Cardiac fibroblast (primary cell): ENCODE measurements around the gene DFFB.

Source experiments
- DNase-seq, 2 donors: peaks; one replicate each; pipeline versions ENCODE4 v3.0.0 to v3.0.0-alpha.2; 2010; ENCODE audit warnings: low read depth in 2 of 2
- H3K4me3 ChIP-seq, 2 donors: replicated peaks in 1 of 2; 1 replicate in 1 of 2; 2 replicates in 1 of 2; pipeline ENCODE4 v1.5.1; 2011; ENCODE audit warnings: low read depth in 2 of 2, low read length in 2 of 2, mild to moderate bottlenecking in 2 of 2, moderate library complexity in 1 of 2
- CTCF ChIP-seq: IDR thresholded peaks from one replicate; pipeline ENCODE4 v1.5.1; 2011; ENCODE audit warnings: low read depth, mild to moderate bottlenecking, low read length, inconsistent platforms

Gene DFFB

GRCh38 chr1:3852711-3853485, 4.4 kb upstream of the DFFB start:
- TF ChIP-seq CTCF: no peak
- H3K4me3 ChIP-seq: no peak overlapping the region

GRCh38 chr1:3857791-3858129, 484 bp downstream of the DFFB start:
- TF ChIP-seq CTCF: no peak
- DNase-seq: no peak
- H3K4me3 ChIP-seq: peak overlapping the region; percentile 90 to 93

More at GRCh38 chr1:3852711-3853485, 4.4 kb upstream of the DFFB start:
- no peak for DNase-seq

GRCh38 chr1:3858231-3858981, 1.1 kb downstream of the DFFB start:
- TF ChIP-seq CTCF: peak; percentile 25
- peak overlapping the region; percentile 90 to 93 for H3K4me3 ChIP-seq
- DNase-seq: peak; percentile 22 to 41

- no peak overlapping the region for H3K4me3 ChIP-seq
- DNase-seq: no peak
- TF ChIP-seq CTCF: no peak
These were observed 6.1 kb downstream of the DFFB start for GRCh38 chr1:3863231-3863935.

- DNase-seq: no peak
- H3K4me3 ChIP-seq: no peak overlapping the region
- TF ChIP-seq CTCF: no peak
These were observed 7.6 kb downstream of the DFFB start for GRCh38 chr1:3864884-3865283.

- no peak for DNase-seq
- no peak overlapping the region for H3K4me3 ChIP-seq
- no peak for TF ChIP-seq CTCF
These were observed 8.4 kb downstream of the DFFB start for GRCh38 chr1:3865606-3866160.
